Thymus (tissue), 11 donors: ENCODE data around the gene GLI2. TPM values are rescaled to one million over a fixed set of nuclear protein-coding genes. Genes with fewer than 3 reads are reported as not detected.

Source experiments
- DNase-seq, 9 donors: peaks; one replicate each; pipeline ENCODE4 v3.0.0-alpha.2; 2013; ENCODE audit warnings: low spot score in 9 of 9, low read depth in 6 of 9, missing footprints in 1 of 9
- H3K27ac ChIP-seq, 2 donors: one replicate each; pipeline ENCODE4 v1.5.1; 2013; ENCODE audit warnings: control low read depth in 1 of 2, low read depth in 1 of 2, low read length in 1 of 2, mild to moderate bottlenecking in 1 of 2, moderate library complexity in 1 of 2
- H3K27me3 ChIP-seq, 2 donors: one replicate each; pipeline ENCODE4 v1.5.1; 2013; ENCODE audit warnings: low read length in 1 of 2; ENCODE audit not compliant: control insufficient read depth in 2 of 2, insufficient read depth in 1 of 2
- H3K36me3 ChIP-seq, 2 donors: one replicate each; pipeline ENCODE4 v1.5.1; 2013; ENCODE audit warnings: low read length in 1 of 2, mild to moderate bottlenecking in 1 of 2, moderate library complexity in 1 of 2; ENCODE audit not compliant: control insufficient read depth in 2 of 2, insufficient read depth in 2 of 2
- H3K4me1 ChIP-seq, 2 donors: one replicate each; pipeline ENCODE4 v1.5.1; 2013; ENCODE audit warnings: low read length in 2 of 2; ENCODE audit not compliant: control insufficient read depth in 2 of 2, insufficient read depth in 2 of 2
- H3K4me3 ChIP-seq, 2 donors: one replicate each; pipeline ENCODE4 v1.5.1; 2013; ENCODE audit warnings: low read length in 2 of 2, control low read depth in 1 of 2, mild to moderate bottlenecking in 1 of 2
- H3K9me3 ChIP-seq, 2 donors: one replicate each; pipeline ENCODE4 v1.5.1; 2013; ENCODE audit warnings: low read length in 1 of 2, mild to moderate bottlenecking in 1 of 2; ENCODE audit not compliant: control insufficient read depth in 2 of 2, insufficient read depth in 1 of 2
- WGBS: extraction: QIAGEN DNeasy Blood & Tissue Kit; methylation state at CpG from one replicate; pipeline ENCODE4 v1.1.7; 2013; 5-methylcytosine and 5-hydroxymethylcytosine counted together
- polyA plus RNA-seq: library from polyadenylated mRNA; stranded (reverse); fragments of 200-250 nt; gene quantifications from one replicate; pipeline ENCODE4 v1.2.3, GENCODE V29; 2013
- total RNA-seq: library from RNA; stranded (reverse); fragments of 120-200 nt; gene quantifications from one replicate; pipeline ENCODE4 v1.2.4, GENCODE V29; 2013
- donor health status: healthy.

Gene GLI2
- total and polyA plus RNA-seq, 2 donors = 1.3 to 1.8 TPM

DNA sequence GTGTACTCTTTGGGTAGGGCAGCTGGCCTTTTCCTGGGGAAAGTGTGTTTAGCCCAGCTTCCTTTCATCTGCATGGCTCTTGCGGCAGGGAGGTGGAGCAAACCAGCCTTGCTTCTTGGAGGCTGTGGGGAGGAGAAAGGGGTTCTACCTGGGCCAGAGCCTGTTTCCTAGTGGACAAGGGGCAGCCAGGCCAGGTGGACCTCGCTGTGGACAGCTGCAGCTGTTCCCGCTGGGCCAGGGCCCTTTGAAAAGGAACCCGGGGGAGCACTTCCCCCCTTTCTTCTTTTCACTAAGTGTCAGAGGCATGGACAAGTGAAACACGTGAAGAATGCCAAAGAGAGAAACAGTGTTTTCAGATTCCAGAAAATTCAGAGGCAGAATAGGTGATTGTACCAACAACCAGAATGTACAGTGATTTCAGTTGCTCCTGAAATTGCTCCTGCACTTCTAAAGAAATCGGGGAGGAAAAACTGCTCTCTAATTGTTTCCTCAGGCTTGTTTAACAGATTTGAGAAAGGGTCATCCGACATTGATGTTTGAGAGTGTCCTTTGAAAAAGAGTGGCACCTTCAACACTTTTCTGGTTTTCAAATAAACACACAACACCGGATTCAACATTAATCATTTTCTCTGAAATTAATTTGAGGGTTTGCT is 3.9 kb downstream of the GLI2 start:
- 79% methylated on average over 8 of the region's 8 CpGs for WGBS
- Histone ChIP-seq H3K27ac (no peak overlapping the region), H3K4me1 (no peaks in the 10 kb centered on the region), H3K27me3 (peaks cover 77 to 96% of the 10 kb centered on the region in 2 donors), H3K4me3 (no peak overlapping the region), H3K36me3 (no peaks in the 10 kb centered on the region), H3K9me3 (no peaks in the 10 kb centered on the region)
- no peak for DNase-seq

DNA sequence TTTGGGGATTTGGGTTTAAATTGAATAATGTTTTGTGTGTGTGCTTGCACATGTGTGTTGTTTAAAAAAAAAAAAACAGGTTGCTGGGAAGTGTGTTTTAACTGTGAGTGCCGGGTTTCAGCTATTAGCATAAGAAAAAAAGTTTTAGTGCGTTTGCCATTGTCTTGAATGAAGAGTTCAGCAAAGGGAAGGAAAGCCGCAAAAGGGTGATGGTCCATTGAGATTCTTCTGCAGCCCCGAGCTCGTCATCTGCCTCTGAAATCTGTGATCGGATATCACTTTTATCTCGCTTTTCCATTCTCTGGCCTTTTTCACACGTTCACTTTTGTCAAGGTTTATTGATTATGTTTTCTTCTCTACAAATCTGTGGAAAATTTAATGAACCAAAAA is 4.7 kb downstream of the GLI2 start:
- Histone ChIP-seq H3K36me3 (no peaks in the 10 kb centered on the region), H3K4me3 (no peak overlapping the region), H3K27ac (no peak overlapping the region), H3K4me1 (no peaks in the 10 kb centered on the region), H3K27me3 (peaks cover 69 to 92% of the 10 kb centered on the region in 2 donors), H3K9me3 (no peaks in the 10 kb centered on the region)
- WGBS = 83% methylated on average over 8 of the region's 8 CpGs
- DNase-seq = no peak

DNA sequence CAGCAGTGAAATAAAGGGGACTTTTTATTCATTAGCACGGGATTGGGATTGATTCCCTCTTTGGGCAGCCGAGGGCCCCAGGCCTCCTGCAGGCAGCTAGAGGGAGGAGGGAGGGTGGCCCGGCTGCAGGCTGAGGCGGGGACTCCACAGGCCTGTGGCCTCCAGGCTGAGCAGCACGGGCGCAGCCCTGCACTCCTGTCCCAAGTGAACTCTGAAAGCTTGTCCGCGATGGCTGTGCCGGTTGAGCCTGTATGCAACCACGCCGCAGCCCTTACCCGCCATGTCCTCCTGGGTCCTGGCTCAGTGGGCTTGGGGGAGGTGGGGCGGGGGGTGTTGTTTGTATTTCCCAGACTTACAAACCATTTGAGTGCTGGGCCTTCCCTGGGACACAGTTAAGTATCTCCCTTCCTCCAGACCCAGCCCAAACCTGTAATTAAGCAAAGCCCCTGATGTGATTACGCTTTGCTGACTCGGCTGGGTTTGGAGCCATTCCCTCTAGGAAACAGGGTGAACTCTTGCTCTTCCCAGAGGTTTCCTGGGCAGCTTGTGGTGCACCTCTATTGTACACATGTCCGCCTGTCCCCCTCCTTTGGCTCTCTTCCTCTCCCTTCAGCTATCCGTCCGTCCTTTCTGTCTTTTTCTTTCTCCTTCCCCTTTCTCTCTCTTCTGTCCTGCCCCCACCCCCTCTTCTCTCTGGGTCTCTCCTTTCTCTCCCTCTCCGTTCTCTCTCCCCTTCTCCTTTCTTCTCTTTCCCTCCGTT is 5.3 kb downstream of the GLI2 start:
- Histone ChIP-seq H3K4me1 (no peaks in the 10 kb centered on the region), H3K36me3 (no peaks in the 10 kb centered on the region), H3K27me3 (peaks cover 63 to 90% of the 10 kb centered on the region in 2 donors), H3K9me3 (no peaks in the 10 kb centered on the region), H3K27ac (no peak overlapping the region), H3K4me3 (no peak overlapping the region)
- DNase-seq = no peak
- 57% methylated on average over 20 of the region's 20 CpGs for WGBS

DNA sequence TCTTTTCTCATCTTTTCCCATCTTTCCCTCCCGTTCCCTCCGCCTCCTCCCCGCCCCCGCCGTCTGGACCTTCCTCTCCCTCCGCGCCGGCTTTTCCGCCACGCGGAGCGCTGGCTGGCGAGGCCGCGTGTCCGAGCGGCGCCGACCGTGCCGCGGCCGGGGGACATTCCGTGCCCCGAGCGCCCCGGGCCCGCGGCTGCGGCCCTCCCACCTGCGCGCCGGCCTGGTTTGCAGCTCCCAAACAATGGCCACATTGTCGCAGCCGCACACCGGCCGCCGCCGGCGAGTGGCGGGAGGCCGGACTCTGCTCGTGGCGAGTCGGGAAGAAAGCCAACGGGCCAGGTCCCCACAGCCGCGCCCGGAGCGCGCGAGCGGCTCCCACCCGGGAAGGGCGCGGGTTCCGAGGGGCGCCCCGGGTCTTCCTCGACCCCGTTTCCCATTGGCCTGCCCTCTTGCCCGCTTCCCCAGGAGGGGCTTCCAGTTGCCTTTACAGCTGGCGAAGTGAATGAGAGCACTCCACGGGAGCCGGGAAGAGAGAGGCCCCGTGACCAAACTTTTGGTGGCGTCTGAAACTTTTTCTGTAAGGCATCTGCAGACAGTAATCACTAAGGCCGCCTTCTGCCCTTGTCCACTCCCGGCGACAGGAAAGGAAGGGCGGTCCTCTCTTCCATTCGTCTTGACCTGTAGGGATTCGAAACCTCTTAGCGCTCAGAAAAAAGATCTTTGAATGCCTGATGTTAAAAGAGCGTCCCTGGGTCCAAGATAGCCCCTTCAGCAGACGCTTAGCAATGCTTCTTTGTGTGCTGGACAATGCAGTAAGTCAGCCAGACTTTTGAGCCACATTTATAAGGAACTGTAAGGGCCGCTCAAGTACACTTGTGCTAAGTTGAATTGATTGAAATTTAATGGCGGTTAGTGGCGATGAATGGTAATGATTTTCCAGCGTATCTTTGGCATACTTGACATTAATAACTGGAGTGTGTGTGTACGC is 6.2 kb downstream of the GLI2 start:
- Histone ChIP-seq H3K9me3 (no peaks in the 10 kb centered on the region), H3K27me3 (peaks cover 54 to 85% of the 10 kb centered on the region in 2 donors), H3K4me3 (peak overlapping the region in 1 of 2 donors; percentile 15), H3K27ac (no peak overlapping the region), H3K4me1 (no peaks in the 10 kb centered on the region), H3K36me3 (no peaks in the 10 kb centered on the region)
- WGBS = 16% methylated on average over 81 of the region's 81 CpGs
- no peak for DNase-seq

DNA sequence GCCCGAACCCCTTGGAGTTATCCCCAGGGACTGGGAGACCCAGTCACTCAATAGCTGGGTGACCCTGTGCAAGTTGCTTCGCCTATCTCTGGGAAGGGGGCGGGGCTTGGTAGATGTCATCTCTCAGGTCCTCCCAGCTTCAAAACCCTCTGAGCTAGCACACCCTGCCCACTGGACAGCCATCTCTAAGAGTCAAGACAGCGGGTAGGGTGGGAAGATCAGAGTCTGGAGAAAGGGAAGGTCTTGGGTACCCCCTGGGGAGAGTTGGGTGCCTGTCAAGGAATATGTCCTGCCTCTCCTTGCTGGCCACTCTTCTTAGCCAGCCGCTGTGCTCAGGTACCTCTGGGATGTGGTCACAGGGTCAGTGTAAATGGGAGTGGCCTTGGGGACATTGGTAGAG is 8.0 kb downstream of the GLI2 start:
- H3K36me3 ChIP-seq = no peaks in the 10 kb centered on the region
- 97% methylated on average over 5 of the region's 5 CpGs for WGBS
- no peak for DNase-seq
- no peak overlapping the region for H3K4me3 ChIP-seq
- H3K9me3 ChIP-seq = no peaks in the 10 kb centered on the region
- no peak overlapping the region for H3K27ac ChIP-seq
- no peaks in the 10 kb centered on the region for H3K4me1 ChIP-seq
- peaks cover 37 to 70% of the 10 kb centered on the region in 2 donors for H3K27me3 ChIP-seq

DNA sequence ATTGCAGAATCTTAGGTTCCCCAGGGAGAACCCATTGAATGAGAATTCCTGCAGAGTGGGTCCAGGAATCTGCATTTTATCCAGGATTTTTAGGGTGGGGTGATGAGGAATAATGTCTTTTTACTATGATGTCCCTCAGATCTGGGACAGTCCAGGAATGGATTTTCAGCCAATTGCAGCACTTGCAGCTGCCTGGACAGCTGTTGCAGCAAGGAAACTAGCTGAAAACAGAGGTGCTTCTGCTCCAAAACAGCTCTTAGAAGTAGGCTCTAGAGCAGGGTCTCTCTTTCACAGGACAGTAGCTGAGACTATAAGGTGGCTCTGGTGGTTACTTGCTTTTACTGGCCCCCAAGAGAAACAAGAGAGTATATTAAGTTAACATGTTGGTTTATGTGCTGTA is 9.1 kb downstream of the GLI2 start:
- H3K4me3 ChIP-seq = no peak overlapping the region
- no peaks in the 10 kb centered on the region for H3K4me1 ChIP-seq
- no peaks in the 10 kb centered on the region for H3K36me3 ChIP-seq
- no peak overlapping the region for H3K27ac ChIP-seq
- H3K9me3 ChIP-seq = no peaks in the 10 kb centered on the region
- H3K27me3 ChIP-seq = peaks cover 27 to 58% of the 10 kb centered on the region in 2 donors
- no peak for DNase-seq

DNA sequence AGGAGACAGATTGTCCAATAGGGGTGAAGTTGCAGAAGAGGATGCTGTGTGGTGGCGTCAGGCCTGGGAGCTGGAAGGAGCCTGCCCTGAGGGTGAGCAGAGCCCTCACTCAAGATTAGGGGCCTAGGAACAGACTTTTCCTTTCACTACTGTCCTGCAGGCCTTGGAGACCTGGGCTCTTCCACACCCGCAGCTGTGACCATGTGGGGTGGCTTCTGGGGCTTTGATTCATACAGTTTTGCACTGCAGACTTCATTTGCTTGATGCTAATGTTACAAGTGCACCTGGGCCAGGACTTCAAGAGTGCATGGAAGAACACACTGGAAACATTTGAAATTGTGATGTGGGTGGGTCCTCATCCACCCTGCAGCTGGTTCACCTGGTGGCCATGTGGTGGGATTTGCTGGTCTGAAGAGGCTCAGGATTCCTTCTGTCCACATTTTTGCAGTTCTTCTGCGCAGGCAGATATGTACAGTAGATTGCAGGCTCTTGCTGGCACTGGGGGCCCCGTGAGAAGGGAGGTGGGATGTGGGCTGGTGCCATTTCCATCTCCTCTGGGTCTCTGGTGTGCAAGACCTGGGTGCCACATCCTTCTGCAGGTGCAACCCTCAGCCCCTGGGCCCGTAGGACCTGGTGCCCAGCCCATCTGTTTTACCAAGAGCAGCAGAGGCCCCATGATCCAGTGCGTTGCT is 9.9 kb downstream of the GLI2 start:
- no peaks in the 10 kb centered on the region for H3K4me1 ChIP-seq
- H3K9me3 ChIP-seq = no peaks in the 10 kb centered on the region
- H3K36me3 ChIP-seq = no peaks in the 10 kb centered on the region
- 93% methylated on average over 6 of the region's 6 CpGs for WGBS
- DNase-seq = no peak
- peaks cover 22 to 51% of the 10 kb centered on the region in 2 donors for H3K27me3 ChIP-seq
- no peak overlapping the region for H3K4me3 ChIP-seq
- no peak overlapping the region for H3K27ac ChIP-seq

DNA sequence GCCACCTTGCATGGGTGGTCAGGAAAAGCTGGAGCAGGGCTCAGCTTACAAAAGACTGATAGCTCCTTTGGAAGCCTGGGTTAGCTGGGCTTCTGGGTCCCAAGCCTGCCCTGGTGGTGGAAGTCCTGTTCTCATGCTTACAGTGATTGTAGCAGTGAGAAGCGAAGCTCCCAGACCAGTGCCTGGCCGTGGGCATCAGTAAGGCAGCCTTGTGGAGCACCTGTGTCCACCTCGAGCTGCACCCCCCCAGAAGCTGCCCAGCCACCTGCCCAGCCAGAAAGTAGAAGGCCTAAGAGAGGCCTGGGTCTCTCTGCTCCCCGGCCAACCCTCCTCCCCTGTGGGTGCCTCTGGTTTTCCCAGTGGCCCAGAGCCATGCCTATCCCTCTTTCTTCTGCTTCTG is 10.5 kb downstream of the GLI2 start:
- 85% methylated on average over 4 of the region's 4 CpGs for WGBS
- H3K27me3 ChIP-seq = peaks cover 16 to 47% of the 10 kb centered on the region in 2 donors
- no peaks in the 10 kb centered on the region for H3K9me3 ChIP-seq
- H3K4me3 ChIP-seq = no peak overlapping the region
- H3K27ac ChIP-seq = no peak overlapping the region
- H3K36me3 ChIP-seq = no peaks in the 10 kb centered on the region
- H3K4me1 ChIP-seq = no peaks in the 10 kb centered on the region
- DNase-seq = no peak
